ENCODE data around the gene SOSTDC1.
A peak's percentile ranks its signal among the peaks of the same experiment; 100 is the strongest.
"Not testable (repeated sequence)": the region's sequence is repeated elsewhere in the genome, so short reads cannot be mapped to it uniquely, and the experiment has no call there.

The SOSTDC1 gene

GRCh38 chr7:16460789-16461493 lies 4.6 kb downstream of the SOSTDC1 start:
- DNase-seq: no peak

GRCh38 chr7:16456303-16456702 lies 9.2 kb downstream of the SOSTDC1 start:
- not testable (repeated sequence) for DNase-seq

- DNase-seq: no peak
Observed at GRCh38 chr7:16455591-16455990, 9.9 kb downstream of the SOSTDC1 start.

- no peak for DNase-seq
Observed at GRCh38 chr7:16450366-16450765, 15.2 kb downstream of the SOSTDC1 start.

GRCh38 chr7:16447876-16448275 lies 17.7 kb downstream of the SOSTDC1 start:
- no peak for DNase-seq

GRCh38 chr7:16446508-16446907 lies 19.0 kb downstream of the SOSTDC1 start:
- DNase-seq: no peak

GRCh38 chr7:16443871-16444270 lies 21.7 kb downstream of the SOSTDC1 start:
- not testable (repeated sequence) for DNase-seq

GRCh38 chr7:16438988-16439387 lies 26.6 kb downstream of the SOSTDC1 start:
- no peak for DNase-seq

GRCh38 chr7:16436306-16436705 lies 29.2 kb downstream of the SOSTDC1 start:
- no peak for DNase-seq

- no peak for DNase-seq
Observed at GRCh38 chr7:16433568-16434122, 31.9 kb downstream of the SOSTDC1 start.

- DNase-seq: no peak
Observed at GRCh38 chr7:16432425-16432731, 33.2 kb downstream of the SOSTDC1 start.

- no peak for DNase-seq
Observed at GRCh38 chr7:16431646-16432424, 33.7 kb downstream of the SOSTDC1 start.

GRCh38 chr7:16430133-16430532 lies 35.4 kb downstream of the SOSTDC1 start:
- DNase-seq: no peak

GRCh38 chr7:16428672-16429071 lies 36.9 kb downstream of the SOSTDC1 start:
- DNase-seq: no peak

- DNase-seq: no peak
Observed at GRCh38 chr7:16428182-16428581, 37.4 kb downstream of the SOSTDC1 start.

- DNase-seq: no peak
Observed at GRCh38 chr7:16423761-16424160, 41.8 kb downstream of the SOSTDC1 start.

GRCh38 chr7:16422917-16423316 lies 42.6 kb downstream of the SOSTDC1 start:
- DNase-seq: no peak

GRCh38 chr7:16422103-16422435 lies 43.5 kb downstream of the SOSTDC1 start:
- no peak for DNase-seq

GRCh38 chr7:16421333-16422102 lies 44.0 kb downstream of the SOSTDC1 start, which contains the start of gene CRPPA:
Gene CRPPA, minus strand, starts transcription at chr7:16421538. Its CDS starts 216 bp downstream, at chr7:16421322.
- peak; percentile 40 for DNase-seq

GRCh38 chr7:16420649-16421332 lies 44.7 kb downstream of the SOSTDC1 start:
- peak; percentile 76 for DNase-seq

- no peak for DNase-seq
Observed at GRCh38 chr7:16420329-16420648, 45.2 kb downstream of the SOSTDC1 start.

- no peak for DNase-seq
Observed at GRCh38 chr7:16419859-16420258, 45.7 kb downstream of the SOSTDC1 start.

GRCh38 chr7:16419126-16419525 lies 46.4 kb downstream of the SOSTDC1 start:
- DNase-seq: no peak
